ACC112 (cell line): Measurements from ENCODE around the gene PRDM7.
"Not testable (repeated sequence)": the region's sequence is repeated elsewhere in the genome, so short reads cannot be mapped to it uniquely, and the experiment has no call there.

Experiments used
- H2AFZ ChIP-seq: fragments of 200-600 bp; sonication (generic); one replicate; pipeline ENCODE4 v1.6.0; 2017; ENCODE audit warnings: antibody characterized with exemption, low read length; ENCODE audit not compliant: unreplicated experiment
- H3K27ac ChIP-seq: fragments of 200-600 bp; sonication (generic); 2 replicates; pipeline ENCODE4 v1.5.1; 2014; ENCODE audit warnings: low read depth, mild to moderate bottlenecking, antibody characterized with exemption, low read length, moderate library complexity
- H3K27me3 ChIP-seq: fragments of 200-600 bp; sonication (generic); 2 replicates; pipeline ENCODE4 v1.6.1; 2014; ENCODE audit warnings: mild to moderate bottlenecking, antibody characterized with exemption, low read length, moderate library complexity, mixed read lengths; ENCODE audit not compliant: insufficient read depth
- H3K36me3 ChIP-seq: fragments of 200-600 bp; sonication (generic); 2 replicates; pipeline ENCODE4 v1.6.1; 2016; ENCODE audit warnings: mild to moderate bottlenecking, antibody characterized with exemption, low read length, moderate library complexity, mixed read lengths; ENCODE audit not compliant: insufficient read depth
- H3K4me1 ChIP-seq: fragments of 200-600 bp; sonication (generic); one replicate; pipeline ENCODE4 v1.6.1; 2016; ENCODE audit warnings: low read length, mixed read lengths; ENCODE audit not compliant: insufficient read depth, unreplicated experiment, control insufficient read depth
- H3K4me3 ChIP-seq: fragments of 200-600 bp; sonication (generic); 2 replicates; pipeline ENCODE4 v1.5.1; 2014; ENCODE audit warnings: mild to moderate bottlenecking, low read depth, low read length
- H3K79me2 ChIP-seq: fragments of 200-600 bp; sonication (generic); one replicate; pipeline ENCODE4 v1.6.0; 2016; ENCODE audit warnings: low read length; ENCODE audit not compliant: control insufficient read depth, unreplicated experiment, insufficient read depth

Gene PRDM7

DNA sequence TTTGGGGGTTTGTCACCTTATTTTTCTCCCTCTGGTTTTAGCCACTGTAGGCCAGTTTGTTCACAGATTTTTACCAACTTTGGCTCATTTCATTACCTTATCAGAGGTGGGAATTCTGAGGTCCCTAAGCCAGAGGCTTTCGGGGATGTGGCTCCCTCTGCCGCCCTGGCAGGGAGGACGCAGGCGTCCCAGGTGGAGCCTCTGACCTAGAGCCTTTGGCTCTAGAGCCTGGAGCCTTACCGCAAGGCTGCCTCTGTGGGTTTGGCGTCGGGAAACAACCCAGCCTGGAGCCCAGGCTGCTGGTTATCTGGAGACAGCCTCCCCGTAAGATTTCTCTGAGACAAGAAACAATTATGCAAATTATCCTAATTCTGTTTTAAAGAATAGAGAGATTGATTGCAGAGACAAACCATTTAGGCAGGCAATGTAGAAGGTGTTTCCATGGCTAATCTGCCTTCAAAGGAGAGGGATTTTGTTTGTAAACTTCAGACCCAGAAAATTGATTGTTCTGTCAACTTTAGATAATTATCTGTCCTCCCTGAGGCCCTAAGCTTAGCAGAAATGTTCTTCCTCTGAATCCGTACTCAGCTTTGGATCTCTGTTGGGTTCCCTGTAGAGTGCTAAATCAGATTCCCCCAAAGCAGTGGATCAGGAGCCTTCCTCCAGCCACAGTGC lies 20.0 kb upstream of the PRDM7 start:
- not testable (repeated sequence) for H2AFZ ChIP-seq, H3K4me1 ChIP-seq, H3K4me3 ChIP-seq, H3K36me3 ChIP-seq, H3K27me3 ChIP-seq, H3K79me2 ChIP-seq, H3K27ac ChIP-seq

DNA sequence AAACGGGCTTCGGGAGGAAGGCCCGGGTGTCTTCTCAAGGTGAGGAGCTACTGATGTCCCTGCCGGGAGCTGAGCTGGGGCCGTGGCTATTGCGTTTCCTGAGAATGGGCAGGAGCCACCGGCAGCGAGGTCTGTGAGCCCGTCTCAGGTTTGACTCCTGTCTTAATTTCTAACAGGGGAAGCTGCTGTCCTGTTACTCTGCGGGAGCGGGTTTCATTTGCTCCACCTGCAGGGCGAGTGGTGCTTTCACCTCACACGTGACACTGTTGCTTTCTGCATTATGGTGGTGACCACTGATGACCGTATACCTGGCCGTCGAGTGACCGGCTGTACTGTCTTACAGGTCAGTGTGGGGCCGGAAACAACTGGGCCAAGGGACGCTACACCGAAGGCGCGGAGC lies 17.7 kb upstream of the PRDM7 start:
- not testable (repeated sequence) for H3K27me3 ChIP-seq, H3K79me2 ChIP-seq, H3K4me1 ChIP-seq, H2AFZ ChIP-seq, H3K4me3 ChIP-seq, H3K27ac ChIP-seq, H3K36me3 ChIP-seq

DNA sequence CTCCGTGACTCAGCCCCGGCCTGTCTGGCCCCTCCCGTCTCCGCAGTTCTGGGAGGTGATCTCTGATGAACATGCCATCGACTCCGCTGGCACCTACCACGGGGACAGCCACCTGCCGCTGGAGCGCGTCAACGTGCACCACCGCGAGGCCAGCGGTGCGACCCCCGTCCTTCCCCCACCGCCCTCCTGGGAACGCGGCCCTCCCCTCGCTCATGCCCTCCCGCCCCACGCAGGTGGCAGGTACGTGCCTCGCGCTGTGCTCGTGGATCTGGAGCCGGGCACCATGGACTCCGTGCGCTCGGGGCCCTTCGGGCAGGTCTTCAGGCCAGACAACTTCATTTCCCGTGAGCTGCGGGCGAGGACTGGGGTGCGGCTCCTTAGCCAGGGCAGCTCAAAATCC lies 17.2 kb upstream of the PRDM7 start:
- H2AFZ ChIP-seq, H3K36me3 ChIP-seq, H3K27ac ChIP-seq, H3K27me3 ChIP-seq, H3K4me3 ChIP-seq, H3K4me1 ChIP-seq, H3K79me2 ChIP-seq: not testable (repeated sequence)

DNA sequence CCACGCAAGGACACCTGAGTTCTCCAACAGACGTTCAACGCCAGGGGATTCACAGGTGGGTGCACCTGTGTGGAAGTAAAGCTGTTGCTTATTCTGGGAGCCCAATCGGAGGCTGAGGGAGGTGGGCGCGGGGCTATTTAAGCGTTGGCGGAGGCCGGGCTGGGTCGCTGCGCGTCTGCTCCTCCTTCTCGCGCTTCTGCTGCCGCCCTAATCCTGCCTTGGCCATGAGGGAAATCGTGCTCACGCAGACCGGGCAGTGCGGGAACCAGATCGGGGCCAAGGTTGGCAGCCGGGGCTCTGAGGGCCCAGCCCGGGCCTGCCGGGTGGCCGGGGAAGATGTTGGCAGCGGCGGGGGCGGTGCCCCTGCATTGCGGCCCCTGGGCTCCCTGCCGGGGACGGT lies 16.7 kb upstream of the PRDM7 start:
- not testable (repeated sequence) for H3K27me3 ChIP-seq, H3K36me3 ChIP-seq, H2AFZ ChIP-seq, H3K27ac ChIP-seq, H3K79me2 ChIP-seq, H3K4me1 ChIP-seq, H3K4me3 ChIP-seq

DNA sequence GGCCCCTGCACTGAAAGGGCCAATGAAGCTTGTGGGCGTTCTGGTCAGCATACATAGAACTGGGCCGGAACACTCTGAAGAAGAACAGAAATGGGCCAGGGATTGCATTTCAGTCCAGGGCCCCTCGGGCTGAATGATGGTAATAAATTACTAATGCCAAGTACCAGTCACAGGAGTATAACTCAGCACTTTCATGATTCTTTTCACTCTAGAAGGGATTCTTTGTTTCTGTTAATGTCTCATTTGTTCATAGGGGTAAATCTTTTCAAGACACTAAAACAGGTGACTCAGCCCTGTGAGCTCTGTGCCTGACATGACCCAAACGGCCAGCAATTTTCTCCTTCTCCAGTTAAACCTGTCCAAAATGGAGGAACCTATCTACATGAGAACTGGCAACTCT lies 15.7 kb upstream of the PRDM7 start:
- not testable (repeated sequence) for H2AFZ ChIP-seq, H3K4me3 ChIP-seq, H3K79me2 ChIP-seq, H3K27ac ChIP-seq, H3K4me1 ChIP-seq, H3K36me3 ChIP-seq, H3K27me3 ChIP-seq

DNA sequence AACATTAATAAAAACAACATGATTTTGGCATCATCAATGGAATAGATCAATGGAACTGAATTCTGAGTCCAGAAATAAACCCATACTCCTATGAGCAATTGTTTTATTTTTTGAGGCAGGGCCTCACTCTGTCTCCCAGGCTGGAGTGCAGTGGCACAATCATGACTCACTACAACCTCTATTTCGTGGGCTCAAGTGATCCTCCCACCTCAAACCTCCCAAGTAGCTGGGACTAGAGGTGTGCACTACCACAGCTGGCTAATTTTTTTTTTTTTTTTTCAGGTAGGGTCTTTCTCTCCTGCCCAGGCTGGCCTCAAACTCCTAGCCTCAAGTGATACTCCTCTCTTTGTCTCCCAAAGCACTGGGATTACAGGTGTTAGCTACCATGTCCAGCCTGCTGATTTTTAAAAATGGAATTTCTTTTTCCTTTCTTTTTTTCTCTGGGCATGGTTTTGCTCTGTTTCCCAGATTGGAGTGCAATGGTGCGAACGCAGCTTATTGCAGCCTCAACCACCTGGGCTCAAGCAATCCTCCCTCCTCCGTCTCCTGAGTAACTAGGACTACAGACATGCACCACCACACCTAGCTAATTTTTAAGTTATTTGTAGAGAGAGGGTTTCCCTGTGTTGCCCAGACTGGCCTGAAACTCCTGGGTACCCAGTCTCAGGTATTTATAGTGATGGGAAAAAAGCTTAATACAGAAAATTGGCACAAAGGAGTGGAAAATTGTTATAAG lies 7.3 kb upstream of the PRDM7 start:
- Histone ChIP-seq H3K27ac (no peak overlapping the region), H3K27me3 (no peaks in the 10 kb centered on the region), H3K4me3 (no peak overlapping the region), H3K79me2 (no peaks in the 10 kb centered on the region), H2AFZ (no peak overlapping the region), H3K4me1 (no peaks in the 10 kb centered on the region), H3K36me3 (no peaks in the 10 kb centered on the region)

DNA sequence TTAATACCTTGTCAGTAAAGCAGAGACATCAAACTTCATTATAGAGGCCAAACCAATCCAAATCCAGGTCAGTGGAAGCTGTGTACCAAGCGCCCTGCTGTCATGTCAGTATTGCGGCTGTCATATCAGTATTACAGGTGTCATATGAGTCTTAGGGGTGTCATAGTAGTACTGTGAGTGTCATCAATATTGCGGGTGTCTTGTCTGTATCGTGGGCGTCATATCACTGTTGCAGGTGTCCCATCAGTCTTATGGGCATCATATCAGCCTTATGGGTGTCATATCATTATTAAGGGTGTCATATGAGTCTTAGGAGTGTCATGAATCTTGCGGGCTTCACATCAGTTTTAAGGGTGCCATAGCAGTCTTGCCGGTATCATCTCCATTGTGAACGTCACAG lies 6.0 kb upstream of the PRDM7 start:
- no peaks in the 10 kb centered on the region for H3K4me1 ChIP-seq

DNA sequence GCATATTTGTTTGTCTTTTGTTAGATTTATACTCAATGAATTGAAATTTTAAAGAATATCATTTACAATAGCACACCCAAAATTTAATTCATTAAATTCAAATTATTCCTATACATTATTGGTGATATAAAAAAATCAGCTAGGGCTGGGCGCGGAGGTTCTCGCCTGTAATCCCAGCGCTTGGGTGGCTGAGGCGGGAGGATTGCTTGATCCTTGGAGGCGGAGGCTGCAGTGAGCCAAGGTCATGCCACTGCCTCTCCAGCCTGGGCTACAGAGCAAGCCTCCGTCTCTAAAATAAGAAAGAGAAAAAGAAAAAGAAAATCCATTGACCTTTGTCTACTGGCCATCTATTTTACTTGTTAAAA lies 4.5 kb upstream of the PRDM7 start:
- no peak overlapping the region for H2AFZ ChIP-seq
- H3K36me3 ChIP-seq = no peaks in the 10 kb centered on the region
- no peaks in the 10 kb centered on the region for H3K79me2 ChIP-seq
- no peak overlapping the region for H3K27ac ChIP-seq
- H3K4me3 ChIP-seq = peak overlapping the region; percentile 81; the same call in 1 of the 2 replicates
- no peaks in the 10 kb centered on the region for H3K4me1 ChIP-seq
- peaks cover 4% of the 10 kb centered on the region for H3K27me3 ChIP-seq

More for the DNA sequence above, 6.0 kb upstream of the PRDM7 start:
- Histone ChIP-seq H3K79me2 (no peaks in the 10 kb centered on the region), H3K27ac (no peak overlapping the region), H3K27me3 (no peaks in the 10 kb centered on the region), H3K36me3 (no peaks in the 10 kb centered on the region), H2AFZ (no peak overlapping the region), H3K4me3 (peak overlapping the region; percentile 81; the same call in 1 of the 2 replicates)

DNA sequence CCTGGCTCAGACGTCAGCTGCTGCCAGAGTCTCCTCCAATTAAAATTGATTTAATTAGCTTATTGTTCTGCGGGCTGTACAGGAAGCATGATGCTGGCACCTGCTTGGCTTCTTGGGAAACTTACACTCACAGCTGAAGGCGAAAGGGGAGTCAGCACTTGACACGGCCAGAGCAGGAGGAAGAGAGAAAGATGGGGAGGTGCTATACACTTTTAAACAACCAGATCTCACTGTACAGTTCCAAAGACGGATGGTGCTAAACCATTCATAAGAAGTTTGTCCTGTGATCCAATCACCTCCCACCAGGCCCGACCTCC lies 1.4 kb upstream of the PRDM7 start:
- H3K27ac ChIP-seq = no peak overlapping the region
- no peak overlapping the region for H3K4me3 ChIP-seq
- no peak overlapping the region for H2AFZ ChIP-seq
- H3K79me2 ChIP-seq = no peaks in the 10 kb centered on the region
- H3K4me1 ChIP-seq = no peaks in the 10 kb centered on the region
- H3K27me3 ChIP-seq = peaks cover 7% of the 10 kb centered on the region
- H3K36me3 ChIP-seq = no peaks in the 10 kb centered on the region

DNA sequence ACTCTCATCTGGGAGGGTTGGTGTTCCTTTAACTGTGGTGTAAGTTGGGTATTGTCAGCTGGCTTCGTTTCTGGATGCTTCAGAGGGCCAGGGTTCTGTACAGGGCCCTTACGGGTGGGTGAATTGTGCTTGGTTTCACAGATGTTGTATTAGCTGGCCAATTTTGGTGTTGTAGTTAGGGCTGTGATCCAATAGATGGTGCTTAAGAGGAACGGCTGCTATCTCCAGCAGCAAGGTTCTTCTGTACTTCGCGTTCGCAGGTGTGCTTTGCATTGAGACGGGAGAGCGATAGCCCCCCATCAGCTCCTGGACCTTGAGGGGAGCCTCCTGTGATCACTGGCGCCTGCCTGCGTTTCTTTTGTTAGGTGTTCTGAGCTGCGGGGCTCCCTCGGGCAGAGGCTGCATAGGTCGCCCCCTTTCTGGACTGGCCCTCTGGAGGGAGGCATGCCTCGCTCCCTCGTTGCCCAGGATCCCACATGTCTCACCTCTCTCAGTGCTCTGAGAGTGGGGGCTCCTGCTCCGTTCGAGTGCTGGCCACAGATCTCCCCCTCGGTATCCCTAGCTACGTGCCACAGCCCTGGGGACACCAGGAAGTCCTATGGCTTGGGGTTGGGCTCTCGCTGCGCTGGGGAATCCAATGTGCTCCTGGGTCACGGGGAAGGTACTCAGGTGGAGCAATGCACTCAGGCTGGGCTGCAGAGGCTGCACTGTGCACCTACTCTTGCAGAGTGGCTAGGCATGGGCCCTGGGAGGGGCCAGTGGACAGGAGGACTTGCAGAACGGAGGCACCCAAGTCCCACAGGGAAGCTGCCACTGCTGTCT lies 837 bp upstream of the PRDM7 start:
- Histone ChIP-seq H2AFZ (peak overlapping the region; percentile 57), H3K4me1 (no peaks in the 10 kb centered on the region), H3K4me3 (peak overlapping the region; percentile 64)

More for the DNA sequence above, 837 bp upstream of the PRDM7 start:
- peaks cover 7% of the 10 kb centered on the region for H3K27me3 ChIP-seq
- no peaks in the 10 kb centered on the region for H3K79me2 ChIP-seq
- no peaks in the 10 kb centered on the region for H3K36me3 ChIP-seq
- no peak overlapping the region; the same call in 1 of the 2 replicates for H3K27ac ChIP-seq
